Parathyroid adenoma (tissue), 2 donors: ENCODE measurements around the gene KRT79.

Experiments
- H2AFZ ChIP-seq: fragments of 300-600 bp; sonication (generic); one replicate; pipeline ENCODE4 v1.7.0; 2017; ENCODE audit warnings: antibody characterized with exemption, mild to moderate bottlenecking
- H3K27ac ChIP-seq: fragments of 300-600 bp; sonication (generic); one replicate; pipeline ENCODE4 v1.7.0; 2017
- H3K27me3 ChIP-seq: fragments of 300-600 bp; sonication (generic); one replicate; pipeline ENCODE4 v1.7.0; 2017; ENCODE audit warnings: low read length; ENCODE audit not compliant: control insufficient read depth, insufficient read depth
- H3K36me3 ChIP-seq: fragments of 300-600 bp; sonication (generic); one replicate; pipeline ENCODE4 v1.7.0; 2017; ENCODE audit warnings: low read length; ENCODE audit not compliant: control insufficient read depth, insufficient read depth
- H3K4me1 ChIP-seq: fragments of 300-600 bp; sonication (generic); one replicate; pipeline ENCODE4 v1.7.0; 2017; ENCODE audit warnings: control low read depth
- H3K4me2 ChIP-seq: fragments of 300-600 bp; sonication (generic); one replicate; pipeline ENCODE4 v1.7.0; 2017; ENCODE audit warnings: low read length
- H3K4me3 ChIP-seq: fragments of 300-600 bp; sonication (generic); one replicate; pipeline ENCODE4 v1.7.0; 2017; ENCODE audit warnings: low read depth, low read length
- H3K79me2 ChIP-seq: fragments of 300-600 bp; sonication (generic); one replicate; pipeline ENCODE4 v1.7.0; 2017; ENCODE audit warnings: control low read depth
- H3K9ac ChIP-seq: fragments of 300-600 bp; sonication (generic); one replicate; pipeline ENCODE4 v1.7.0; 2017; ENCODE audit warnings: mild to moderate bottlenecking
- H3K9me3 ChIP-seq: fragments of 300-600 bp; sonication (generic); one replicate; pipeline ENCODE4 v1.7.0; 2017; ENCODE audit warnings: low read length; ENCODE audit not compliant: control insufficient read depth
- CTCF ChIP-seq: fragments of 300-600 bp; sonication (generic); IDR thresholded peaks from one replicate; pipeline ENCODE4 v1.7.0; 2017; ENCODE audit warnings: antibody characterized with exemption, mild to moderate bottlenecking
- donor health status: primary hyperparathyroidism.

Gene KRT79

DNA sequence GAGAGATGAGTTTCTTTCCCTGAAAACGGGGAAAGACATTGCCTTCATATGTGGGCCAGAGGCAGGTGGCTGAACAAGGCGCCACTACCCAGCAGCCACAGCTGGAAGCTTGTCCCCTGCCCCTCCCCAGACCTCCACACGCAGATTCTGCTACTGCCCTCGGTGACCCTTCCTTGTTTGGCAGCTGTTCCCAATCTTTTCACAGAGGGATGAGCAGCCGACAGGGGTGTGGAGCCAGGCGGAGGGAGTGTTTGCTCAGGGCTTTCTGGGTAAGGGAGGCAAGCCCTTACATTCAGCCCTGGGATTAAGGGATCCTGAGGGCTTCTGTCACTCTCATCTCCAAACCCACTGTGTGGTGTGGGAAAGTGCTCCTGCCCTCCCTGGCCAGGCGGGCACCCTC lies 15.7 kb downstream of the KRT79 start:
- H2AFZ ChIP-seq: peak overlapping the region; percentile 50
- no peaks in the 10 kb centered on the region for H3K79me2 ChIP-seq
- H3K4me2 ChIP-seq: no peak overlapping the region
- no peak overlapping the region for H3K9ac ChIP-seq
- no peak overlapping the region for H3K4me3 ChIP-seq
- H3K9me3 ChIP-seq: no peaks in the 10 kb centered on the region
- TF ChIP-seq CTCF: no peak
- H3K27me3 ChIP-seq: no peaks in the 10 kb centered on the region
- peaks cover 11% of the 10 kb centered on the region for H3K4me1 ChIP-seq
- no peak overlapping the region for H3K27ac ChIP-seq
- H3K36me3 ChIP-seq: no peaks in the 10 kb centered on the region

GRCh38 chr12:52817699-52818238 lies 16.3 kb downstream of the KRT79 start:
- H3K4me3 ChIP-seq: no peak overlapping the region
- H3K27ac ChIP-seq: no peak overlapping the region
- H3K9ac ChIP-seq: no peak overlapping the region
- H3K27me3 ChIP-seq: no peaks in the 10 kb centered on the region
- H3K79me2 ChIP-seq: no peaks in the 10 kb centered on the region
- H3K9me3 ChIP-seq: no peaks in the 10 kb centered on the region
- H3K4me1 ChIP-seq: peaks cover 11% of the 10 kb centered on the region
- TF ChIP-seq CTCF: no peak
- H3K36me3 ChIP-seq: no peaks in the 10 kb centered on the region
- H2AFZ ChIP-seq: no peak overlapping the region
- no peak overlapping the region for H3K4me2 ChIP-seq

- H3K4me2 ChIP-seq: no peak overlapping the region
- H3K9ac ChIP-seq: no peak overlapping the region
- no peak overlapping the region for H3K27ac ChIP-seq
- no peaks in the 10 kb centered on the region for H3K9me3 ChIP-seq
- H3K36me3 ChIP-seq: no peaks in the 10 kb centered on the region
- no peak for TF ChIP-seq CTCF
- no peaks in the 10 kb centered on the region for H3K79me2 ChIP-seq
- no peak overlapping the region for H3K4me3 ChIP-seq
- H3K27me3 ChIP-seq: no peaks in the 10 kb centered on the region
- H2AFZ ChIP-seq: no peak overlapping the region
- H3K4me1 ChIP-seq: peaks cover 10% of the 10 kb centered on the region
Observed at GRCh38 chr12:52817003-52817698, 17.0 kb downstream of the KRT79 start.

- no peak overlapping the region for H3K27ac ChIP-seq
- H3K27me3 ChIP-seq: no peaks in the 10 kb centered on the region
Observed at GRCh38 chr12:52815676-52816588, 18.2 kb downstream of the KRT79 start.

More at GRCh38 chr12:52815676-52816588, 18.2 kb downstream of the KRT79 start:
- Histone ChIP-seq H3K4me3 (no peak overlapping the region), H3K36me3 (no peaks in the 10 kb centered on the region), H3K79me2 (no peaks in the 10 kb centered on the region), H3K9me3 (no peaks in the 10 kb centered on the region), H3K4me1 (peaks cover 9% of the 10 kb centered on the region), H3K4me2 (no peak overlapping the region), H3K9ac (no peak overlapping the region), H2AFZ (no peak overlapping the region)
- no peak for TF ChIP-seq CTCF
